HG03175 (cell line): Measurements from ENCODE around the gene HDLBP.
"Not testable (repeated sequence)": the region's sequence is repeated elsewhere in the genome, so short reads cannot be mapped to it uniquely, and the experiment has no call there.

Experiments
- ATAC-seq: cut with Tn5 transposase; IDR thresholded peaks from one replicate; pipeline ENCODE4 v1.9.1; 2021; ENCODE audit warnings: mild to moderate bottlenecking, moderate library complexity; ENCODE audit not compliant: unreplicated experiment

The HDLBP gene

DNA sequence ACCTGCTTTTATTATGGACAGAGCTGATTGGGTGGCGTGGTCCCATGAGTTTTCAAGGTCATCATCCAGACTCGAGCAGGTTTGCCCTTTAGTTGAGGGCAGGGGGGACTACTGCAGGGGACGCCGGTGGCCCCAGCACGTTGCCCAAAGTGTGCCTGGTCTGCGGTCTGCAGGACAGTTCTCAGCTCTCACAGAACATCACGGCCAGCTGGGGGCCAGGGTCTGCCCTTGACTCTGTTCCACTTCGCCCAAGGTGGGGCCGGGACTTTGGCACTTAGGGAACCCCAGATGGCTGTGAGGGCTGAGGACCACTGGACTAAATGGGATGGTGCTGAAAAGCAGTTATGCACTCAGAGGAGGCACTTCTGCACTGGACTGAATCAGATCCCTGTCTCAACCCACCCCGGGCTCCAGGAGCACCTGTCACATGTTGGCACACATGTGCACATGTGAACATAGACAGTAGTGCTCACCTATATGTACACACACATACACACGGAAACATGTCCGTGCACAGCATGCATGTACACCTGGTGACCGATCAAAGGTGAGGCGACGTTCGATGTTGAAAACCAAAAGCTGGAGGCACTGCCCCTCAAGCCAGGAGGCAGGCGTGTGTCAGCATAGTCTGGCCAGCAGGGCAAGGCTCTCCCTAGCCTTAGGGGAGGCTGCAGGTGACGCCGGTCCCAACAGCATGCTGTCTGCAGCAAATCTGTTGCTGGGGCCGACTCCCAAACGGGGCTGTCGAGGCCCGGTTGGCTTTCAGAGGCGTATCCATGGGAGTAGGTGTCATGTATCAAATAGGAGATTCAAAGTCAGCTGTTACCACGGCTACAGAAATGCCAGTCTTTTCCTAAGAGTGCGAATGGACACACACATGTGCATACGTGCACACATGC is 116.8 kb downstream of the HDLBP start:
- ATAC-seq, result no peak

DNA sequence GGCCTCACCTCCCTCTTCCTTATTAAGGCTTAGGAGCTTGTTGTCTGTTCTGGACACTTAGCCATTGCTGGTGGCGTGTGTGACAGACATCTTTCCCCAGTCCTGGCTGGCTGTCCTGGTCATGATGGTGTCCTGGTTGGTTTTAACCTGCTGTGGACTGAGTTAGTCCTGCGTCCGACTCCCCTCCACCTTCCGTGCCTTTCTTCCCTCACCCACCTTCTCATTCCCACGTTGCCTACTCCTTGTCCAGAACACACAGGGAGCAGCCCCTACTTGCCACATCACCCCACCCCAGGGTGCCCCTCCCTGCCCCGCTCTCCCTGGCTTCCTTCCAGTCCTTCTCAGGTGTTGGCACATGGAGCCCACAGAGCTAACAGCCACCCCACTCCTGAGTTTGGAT is 117.5 kb downstream of the HDLBP start:
- ATAC-seq, result no peak

DNA sequence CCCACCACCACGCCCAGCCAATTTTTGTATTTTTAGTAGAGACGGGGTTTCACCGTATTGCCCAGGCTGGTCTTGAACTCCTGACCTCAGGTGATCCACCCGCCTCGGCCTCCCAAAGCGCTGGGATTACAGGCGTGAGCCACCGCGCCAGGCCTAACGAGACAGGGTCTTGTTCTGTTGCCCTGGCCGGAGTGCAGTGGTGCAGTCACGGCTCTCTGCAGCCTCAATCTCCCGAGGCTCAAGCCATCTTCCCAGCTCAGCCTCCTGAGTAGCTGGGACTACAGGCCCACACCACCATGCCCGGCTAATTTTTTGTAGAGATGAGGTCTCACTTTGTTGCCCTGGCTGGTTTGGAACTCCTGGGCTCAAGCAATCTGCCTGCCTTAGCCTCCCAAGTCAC is 118.2 kb downstream of the HDLBP start:
- ATAC-seq, result not testable (repeated sequence)

DNA sequence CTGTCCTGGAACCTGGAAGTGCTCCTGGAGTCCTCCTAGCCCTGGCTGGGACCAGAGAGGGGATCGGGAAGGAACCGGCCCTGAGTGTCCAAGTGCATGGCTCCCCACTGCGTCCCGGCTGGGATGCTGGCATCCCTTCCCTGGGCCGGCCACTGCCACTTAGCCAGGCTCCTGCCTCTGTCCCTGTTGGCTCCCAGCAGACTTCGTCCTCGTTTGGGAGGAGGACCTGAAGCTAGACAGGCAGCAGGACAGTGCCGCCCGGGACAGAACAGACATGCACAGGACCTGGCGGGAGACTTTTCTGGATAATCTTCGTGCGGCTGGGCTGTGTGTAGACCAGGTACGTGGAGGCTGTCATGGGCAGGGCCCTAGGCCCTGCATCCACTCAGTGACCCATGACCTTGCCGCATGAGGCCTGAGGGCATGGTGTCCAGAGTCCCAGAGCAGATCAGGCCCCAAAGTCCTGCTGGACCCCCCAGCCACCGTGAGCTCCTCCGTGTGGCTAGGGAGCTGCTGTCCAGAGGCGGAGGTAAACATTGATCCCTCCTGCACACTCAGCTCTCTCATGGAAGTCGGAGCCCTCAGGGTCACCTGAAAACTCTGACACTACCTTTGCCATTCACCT is 119.9 kb downstream of the HDLBP start:
- ATAC-seq, result no peak

DNA sequence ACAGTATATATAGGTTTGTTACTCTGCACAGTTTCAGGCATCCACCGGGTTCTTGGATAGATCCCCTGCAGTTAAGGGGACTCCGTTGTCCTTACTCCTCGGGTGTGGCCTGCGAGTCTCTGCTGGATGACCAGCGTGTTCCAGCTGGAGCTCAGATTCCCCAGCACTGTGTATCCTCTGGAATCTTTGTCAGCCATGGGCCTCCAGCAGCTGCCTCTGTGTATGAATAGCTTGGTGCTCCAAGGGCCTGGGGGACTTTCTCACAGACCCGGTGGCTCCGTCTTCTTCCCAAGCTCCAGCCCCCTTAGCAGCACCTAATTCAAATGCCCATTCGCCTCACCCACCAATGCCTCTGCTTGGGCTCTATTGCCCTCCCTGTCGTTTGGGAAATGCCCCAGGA is 120.7 kb downstream of the HDLBP start:
- no peak for ATAC-seq

DNA sequence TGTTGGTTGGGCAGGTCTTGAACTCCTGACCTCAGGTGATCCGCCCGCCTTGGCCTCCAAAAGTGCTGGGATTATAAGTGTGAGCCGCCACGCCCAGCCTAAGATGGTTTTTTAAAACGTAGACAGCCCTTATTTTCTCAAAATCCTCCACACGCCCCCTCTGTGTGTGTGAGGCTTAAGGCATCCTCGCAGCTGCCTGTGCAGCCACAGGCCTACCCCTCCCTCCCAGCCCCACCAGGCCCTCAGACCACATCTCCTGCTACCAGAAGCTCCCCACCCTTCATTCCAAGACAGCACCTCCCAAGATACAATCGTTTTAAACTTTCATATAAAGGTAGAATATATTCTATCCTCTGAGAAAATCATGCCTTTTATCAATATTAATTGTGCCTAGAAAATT is 122.2 kb downstream of the HDLBP start:
- no peak for ATAC-seq

DNA sequence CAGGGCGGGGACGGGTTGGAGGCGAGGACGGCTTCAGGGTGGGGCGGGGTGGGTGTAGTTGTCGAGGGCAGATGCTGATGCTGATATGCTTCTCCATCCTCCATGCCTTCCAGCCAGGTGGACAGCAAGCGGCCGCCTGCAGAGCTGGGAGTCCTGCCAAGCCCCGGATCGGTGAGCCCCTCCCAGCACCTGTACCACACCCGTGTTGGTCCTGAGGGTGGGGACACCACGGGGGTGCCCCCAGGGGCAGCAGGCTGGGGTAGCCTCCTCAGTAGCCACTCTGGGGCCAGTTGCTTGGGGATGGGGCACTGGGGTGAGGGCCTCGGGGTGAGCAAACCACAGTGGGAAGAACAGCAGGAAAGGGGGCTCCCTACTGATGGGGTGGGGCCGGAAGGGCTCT is 124.4 kb downstream of the HDLBP start:
- no peak for ATAC-seq

DNA sequence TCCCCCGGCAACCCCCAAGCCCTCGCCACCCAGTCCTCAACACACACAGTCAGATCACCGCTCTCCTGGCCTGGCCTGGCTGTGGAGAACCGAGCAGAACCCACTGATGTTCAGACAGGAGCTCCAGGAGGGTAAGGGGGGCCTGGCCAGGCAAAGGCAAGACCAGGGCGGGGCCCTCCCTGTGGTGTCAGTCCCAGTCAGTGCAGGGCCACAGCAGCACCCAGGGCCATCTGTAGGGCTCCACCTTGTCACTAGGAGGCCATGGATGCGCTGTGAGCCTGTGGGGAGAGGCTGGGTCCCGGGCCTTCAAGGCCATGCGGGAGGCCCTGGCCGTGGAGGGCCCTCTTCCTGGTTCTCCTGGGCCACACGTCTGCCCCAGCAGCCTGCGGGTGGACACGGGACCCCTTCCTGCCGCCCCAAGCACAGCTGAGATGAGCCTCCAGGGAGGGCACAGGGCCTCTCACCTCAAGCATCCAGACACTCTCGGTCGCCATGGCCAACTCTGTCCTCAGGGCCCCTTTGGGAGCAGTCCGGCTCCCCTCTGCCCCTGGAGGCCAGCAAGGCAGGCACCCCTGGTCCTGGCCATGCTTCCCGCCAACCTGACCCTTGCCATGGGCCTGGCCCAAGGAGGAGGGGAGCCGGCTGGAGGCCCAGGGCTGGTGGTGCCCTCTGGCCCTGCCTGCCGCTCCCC is 125.0 kb downstream of the HDLBP start:
- no peak for ATAC-seq

DNA sequence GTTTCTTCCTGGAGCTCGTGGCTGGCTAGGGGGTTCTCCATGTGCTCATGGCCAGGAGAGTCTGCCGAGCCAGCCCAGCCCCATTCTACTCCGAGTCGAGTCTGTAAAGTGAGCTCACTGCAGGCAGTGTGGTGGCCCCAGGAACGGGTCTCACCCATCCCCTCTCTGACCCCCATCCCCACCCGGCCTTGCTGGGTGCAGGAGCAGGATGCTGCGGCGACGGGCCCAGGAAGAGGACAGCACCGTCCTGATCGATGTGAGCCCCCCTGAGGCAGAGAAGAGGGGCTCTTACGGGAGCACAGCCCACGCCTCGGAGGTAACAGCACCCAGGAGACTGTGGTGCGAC is 125.6 kb downstream of the HDLBP start:
- no peak for ATAC-seq

DNA sequence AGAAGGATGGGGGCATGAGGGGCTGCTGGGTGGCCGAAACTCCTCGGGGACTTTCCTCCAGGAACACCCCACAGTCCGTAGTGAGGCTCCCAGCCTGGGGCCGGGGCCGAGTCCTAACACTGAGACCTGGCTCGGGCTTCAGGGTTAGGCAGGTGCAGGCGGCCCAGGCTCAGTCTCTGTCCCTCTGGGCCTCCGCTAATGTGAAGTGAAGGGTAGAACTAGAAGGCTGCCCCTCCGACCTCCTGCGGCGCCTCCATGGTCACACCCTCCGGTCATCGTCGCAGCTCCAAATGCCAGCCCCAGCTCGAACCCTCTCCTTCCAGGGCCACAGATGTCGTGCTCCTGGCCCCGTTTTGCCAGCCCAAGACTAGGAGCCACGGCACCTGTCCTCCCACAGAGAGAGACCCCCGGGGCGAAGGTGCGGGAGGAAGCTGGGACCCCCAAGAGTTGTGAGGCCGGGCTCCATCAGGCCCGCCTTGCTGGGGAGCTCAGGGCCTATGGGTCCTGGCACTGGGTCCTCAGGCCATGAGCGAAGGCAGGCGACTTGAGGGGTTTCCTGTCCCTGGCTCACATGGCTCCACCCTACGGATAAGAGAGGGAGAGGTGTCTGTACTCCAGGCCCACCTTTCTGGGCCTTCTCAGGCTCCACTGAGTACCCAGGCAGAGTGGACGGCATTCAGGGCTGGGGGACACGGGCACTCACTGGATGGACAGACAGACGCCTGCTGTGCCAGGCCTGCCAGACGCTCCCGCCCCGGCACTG is 126.2 kb downstream of the HDLBP start:
- no peak for ATAC-seq

DNA sequence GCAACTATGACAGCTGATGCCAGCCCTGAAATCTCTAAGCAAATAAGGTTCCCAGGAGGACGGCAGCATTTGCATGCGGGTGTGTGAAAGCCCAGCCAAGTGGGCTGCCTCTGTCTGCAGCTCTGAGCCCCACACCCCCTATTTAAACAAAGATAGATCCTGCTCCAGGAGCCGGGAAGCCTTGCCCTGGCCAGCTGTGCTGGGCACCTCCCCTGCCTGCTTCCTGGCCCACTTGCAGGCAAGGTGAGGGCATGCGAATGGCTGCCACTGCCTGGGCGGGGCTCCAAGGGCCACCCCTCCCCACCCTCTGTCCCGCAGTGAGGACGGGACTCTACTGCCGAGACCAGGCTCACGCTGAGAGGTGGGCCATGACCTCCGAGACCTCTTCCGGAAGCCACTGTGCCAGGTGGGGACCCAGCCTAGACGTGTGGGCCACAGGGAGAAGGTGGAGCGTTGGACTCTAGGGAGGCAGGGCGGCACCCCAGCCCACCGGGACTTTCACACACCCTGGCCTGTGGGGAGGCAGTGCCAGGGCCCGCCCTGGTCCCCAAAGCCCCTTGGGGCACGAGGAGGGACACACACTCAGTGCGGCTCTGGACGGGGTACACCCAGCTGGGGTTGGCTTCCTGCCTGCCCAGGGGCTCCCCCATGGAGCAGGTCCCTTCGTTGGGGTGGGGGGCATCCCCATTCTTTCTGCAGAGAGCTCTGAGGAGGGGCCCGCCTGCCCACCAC is 126.9 kb downstream of the HDLBP start, which contains the start of gene ANO7:
ANO7 (plus strand) TSS at position 317 of the 732 bp plus-strand sequence. CDS start 1,387 bp downstream, outside the sequence.
- ATAC-seq, result no peak

DNA sequence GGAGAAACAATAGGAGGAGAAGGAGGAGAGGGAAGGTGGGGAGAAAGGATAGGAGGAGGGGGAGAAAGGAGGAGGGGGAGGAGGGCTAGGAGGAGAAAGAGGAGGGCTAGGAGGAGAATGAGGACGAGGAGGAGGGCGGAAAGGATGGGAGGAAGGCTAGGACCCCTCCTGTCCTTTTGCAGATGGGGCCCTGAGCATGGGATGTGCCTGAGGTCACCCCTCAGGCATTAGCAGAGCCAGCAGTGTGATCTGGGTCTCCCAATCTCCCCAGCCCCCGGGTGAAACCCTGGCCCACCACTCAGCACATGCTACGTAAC is 127.6 kb downstream of the HDLBP start:
- ATAC-seq, result no peak

DNA sequence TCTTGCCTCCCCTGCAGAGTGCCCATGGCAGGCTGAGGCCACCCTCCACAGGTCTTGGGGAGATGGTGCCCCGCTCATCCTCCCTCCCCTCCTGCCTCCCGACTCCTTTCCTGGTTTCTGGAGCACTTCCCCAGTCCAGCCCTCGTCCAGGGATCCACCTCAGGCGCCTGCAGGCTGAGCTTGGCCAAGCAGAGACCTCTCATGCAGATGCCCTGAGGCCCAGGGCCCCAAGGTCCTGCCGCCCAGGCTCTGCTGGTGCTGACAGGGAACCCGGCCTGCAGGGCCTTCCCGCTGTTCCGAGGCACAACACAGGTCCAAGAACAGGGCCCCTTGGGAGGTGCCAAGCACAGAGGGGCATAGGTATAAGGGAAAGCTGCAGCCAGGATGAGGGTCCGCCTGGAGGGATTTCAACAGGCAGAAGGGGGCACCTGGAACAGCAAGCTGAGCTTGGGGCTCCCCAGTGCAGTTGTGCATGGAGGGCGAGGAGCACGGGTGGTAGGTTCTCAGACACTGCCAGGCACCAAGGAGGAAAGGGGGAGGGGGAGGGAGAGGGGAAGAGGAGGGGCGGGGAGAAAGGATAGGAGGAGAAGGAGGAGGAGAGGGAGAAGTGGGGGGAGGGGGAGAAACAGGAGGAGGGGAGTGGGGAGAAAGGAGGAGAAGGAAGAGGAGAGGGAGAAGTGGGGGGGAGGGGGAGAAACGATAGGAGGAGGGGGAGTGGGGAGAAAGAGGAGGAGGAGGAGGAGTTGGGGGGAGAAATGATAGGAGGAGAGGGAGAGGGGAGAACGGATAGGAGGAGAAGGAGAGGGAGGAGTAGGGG is 128.2 kb downstream of the HDLBP start:
- ATAC-seq, result no peak

DNA sequence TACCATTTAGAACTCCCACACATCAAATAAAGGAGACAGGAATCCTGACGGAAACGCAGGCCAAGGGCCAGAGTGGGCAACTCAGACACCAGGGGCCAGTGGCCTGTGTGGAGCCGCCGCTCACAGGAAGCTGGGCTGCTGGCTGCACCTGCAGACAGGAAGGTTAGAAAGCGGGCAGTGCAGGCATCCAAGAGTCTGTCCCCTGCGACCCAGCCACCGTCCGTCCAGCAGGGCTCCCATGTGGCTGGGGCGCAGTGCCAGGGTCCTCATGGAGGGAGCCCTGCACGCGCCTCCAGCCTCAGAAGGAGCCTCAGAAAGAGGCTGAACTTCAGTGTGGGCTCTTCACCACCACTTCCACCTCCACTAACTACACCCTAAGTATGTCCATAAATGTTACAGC is 129.5 kb downstream of the HDLBP start:
- ATAC-seq, result no peak

DNA sequence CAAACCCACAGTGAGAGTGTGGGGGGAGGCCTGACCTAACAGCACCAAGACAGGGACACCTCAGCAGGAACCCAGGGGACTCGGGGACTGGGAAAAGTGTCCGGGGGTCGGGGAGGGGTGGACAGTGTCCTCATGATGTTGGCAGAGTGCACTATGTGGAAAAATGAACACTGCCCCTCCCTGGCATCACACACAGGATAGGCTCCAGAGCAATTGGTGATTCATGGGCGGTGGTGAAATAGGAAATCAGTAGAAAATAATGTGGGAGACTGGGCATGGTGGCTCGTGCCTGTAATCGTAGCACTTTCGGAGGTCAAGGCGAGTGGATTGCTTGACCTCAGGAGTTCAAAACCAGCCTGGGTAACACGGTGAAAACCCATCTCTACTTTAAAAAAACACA is 130.6 kb downstream of the HDLBP start:
- ATAC-seq, result no peak

DNA sequence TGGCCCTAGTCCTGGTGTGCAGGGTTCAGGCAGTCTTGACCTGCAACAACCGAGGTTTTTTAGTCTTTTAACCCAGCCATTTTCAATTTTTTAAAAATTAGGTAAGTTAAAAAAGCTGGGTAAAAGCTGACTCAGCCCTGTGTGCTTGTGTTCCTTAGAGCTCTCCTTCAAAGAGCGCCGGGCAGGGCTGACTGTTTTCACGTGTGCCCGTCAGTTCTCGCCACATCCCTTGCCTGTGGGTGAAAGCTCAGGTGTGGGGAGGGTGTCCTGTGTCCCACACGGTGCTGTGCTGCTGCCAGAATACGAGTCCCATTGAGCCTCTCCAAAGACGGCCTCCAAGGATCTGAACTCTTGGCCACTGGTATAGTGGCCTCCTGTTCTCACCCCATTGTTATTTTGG is 132.3 kb downstream of the HDLBP start:
- no peak for ATAC-seq

DNA sequence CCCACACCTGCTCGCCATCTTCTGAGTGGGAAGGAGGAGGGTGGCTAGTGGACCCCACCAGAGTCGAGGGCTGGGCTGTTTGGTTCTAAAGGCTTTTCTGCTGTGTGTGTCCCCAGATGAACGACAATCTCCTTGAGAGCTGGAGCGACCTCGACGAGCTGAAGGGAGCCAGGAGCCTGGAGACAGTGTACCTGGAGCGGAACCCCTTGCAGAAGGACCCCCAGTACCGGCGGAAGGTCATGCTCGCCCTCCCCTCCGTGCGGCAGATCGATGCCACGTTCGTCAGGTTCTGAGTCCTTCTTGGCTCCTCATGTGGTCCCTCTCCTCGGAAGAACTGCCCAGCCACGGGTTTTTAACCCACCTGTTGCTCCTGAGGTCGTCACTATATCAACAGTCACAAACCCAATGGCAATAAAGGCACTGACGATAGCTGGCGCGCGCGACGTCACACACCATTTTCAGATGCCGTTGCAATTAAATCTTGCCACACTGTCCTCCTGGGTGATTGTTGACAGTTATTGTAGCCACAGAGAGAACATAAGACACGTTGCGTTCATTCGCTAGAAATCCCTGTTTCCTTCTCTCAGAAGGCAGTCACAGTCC is 132.8 kb downstream of the HDLBP start:
- no peak for ATAC-seq

DNA sequence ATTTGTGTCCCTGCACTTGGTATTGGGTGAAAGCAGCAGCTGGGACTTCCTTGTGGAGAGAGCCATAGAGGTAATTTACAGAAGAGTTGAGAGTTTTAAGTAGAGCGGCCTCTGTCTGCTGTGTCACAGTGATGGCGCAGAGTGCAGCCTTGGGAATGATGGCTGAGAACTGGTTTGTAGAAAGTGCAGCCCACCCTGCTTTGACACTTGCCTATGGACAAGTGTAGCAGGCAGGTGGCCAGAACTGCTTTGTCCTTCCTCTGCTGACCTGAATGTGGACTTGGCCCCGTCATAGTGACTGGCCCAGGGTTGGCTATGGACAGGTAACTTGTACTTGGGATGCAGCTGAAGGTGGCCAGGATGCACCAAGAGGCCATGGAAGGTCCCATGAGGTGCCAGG is 133.3 kb downstream of the HDLBP start:
- no peak for ATAC-seq

DNA sequence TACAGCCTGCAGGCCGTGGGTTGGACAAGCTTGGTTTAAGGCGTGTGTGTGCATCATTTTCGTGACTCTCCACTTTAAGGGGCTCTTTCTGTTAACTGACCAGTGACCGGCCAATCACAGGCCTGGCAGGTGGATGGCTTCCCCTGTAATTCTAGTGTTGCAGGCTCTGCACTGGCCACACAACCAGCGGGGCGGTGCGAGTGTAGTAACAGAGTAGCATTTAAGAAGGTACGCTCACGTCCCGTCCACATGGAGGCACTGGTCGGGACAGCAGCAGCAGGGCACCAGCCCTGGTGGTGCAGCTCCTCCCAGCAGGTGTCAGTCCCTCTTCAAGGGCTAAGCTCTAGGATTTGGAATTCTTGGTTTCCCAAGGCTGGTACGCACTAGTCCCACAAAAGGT is 135.0 kb downstream of the HDLBP start:
- no peak for ATAC-seq
